ENCODE results near the gene SGPP1. TPM values are rescaled to one million over a fixed set of nuclear protein-coding genes. Genes with fewer than 3 reads are reported as not detected.

Gene SGPP1
- total and polyA plus RNA-seq, 12 donors, result 4.0 to 9.0 (median 4.7) TPM

GRCh38 chr14:63682727-63683593 is 44.9 kb downstream of the SGPP1 start:
- Histone ChIP-seq H3K9me3 (no peaks in the 10 kb centered on the region), H3K4me1 (no peaks in the 10 kb centered on the region), H3K36me3 (peaks cover 0 to 35% (median 0%) of the 10 kb centered on the region in 9 donors), H3K27ac (no peak overlapping the region), H3K4me3 (no peak overlapping the region), H3K27me3 (no peaks in the 10 kb centered on the region)
- no peak for DNase-seq
- no peak for ATAC-seq
- 92% methylated on average over 9 of the region's 9 CpGs for WGBS, 2 donors
- no peak for TF ChIP-seq CTCF (IDR thresholded peaks at IDR 0.05)
- intact Hi-C loops (cut with DNase I), result no loop called here

GRCh38 chr14:63678536-63678935 is 49.3 kb downstream of the SGPP1 start:
- no peaks in the 10 kb centered on the region for H3K9me3 ChIP-seq
- no peak overlapping the region for H3K4me3 ChIP-seq
- ATAC-seq, result no peak
- peaks cover 0 to 38% (median 0%) of the 10 kb centered on the region in 9 donors for H3K36me3 ChIP-seq
- no peak overlapping the region for H3K27ac ChIP-seq
- no peaks in the 10 kb centered on the region for H3K27me3 ChIP-seq
- 100% methylated on average over 1 of the region's 1 CpG for WGBS, 2 donors
- intact Hi-C loops (cut with DNase I), result no loop called here
- TF ChIP-seq CTCF (IDR thresholded peaks at IDR 0.05), result no peak
- H3K4me1 ChIP-seq, result no peaks in the 10 kb centered on the region
- no peak for DNase-seq

- Histone ChIP-seq H3K27me3 (no peaks in the 10 kb centered on the region), H3K9me3 (no peaks in the 10 kb centered on the region), H3K4me1 (no peaks in the 10 kb centered on the region), H3K4me3 (no peak overlapping the region), H3K27ac (no peak overlapping the region), H3K36me3 (peaks cover 0 to 36% (median 0%) of the 10 kb centered on the region in 9 donors)
- 95 to 97% methylated on average over 3 of the region's 3 CpGs for WGBS, 2 donors
- intact Hi-C loops (cut with DNase I), result no loop called here
- DNase-seq, result no peak
- TF ChIP-seq CTCF (IDR thresholded peaks at IDR 0.05), result no peak
- ATAC-seq, result no peak
Observed at GRCh38 chr14:63677891-63678379, 49.9 kb downstream of the SGPP1 start.

GRCh38 chr14:63676615-63677014 is 51.2 kb downstream of the SGPP1 start:
- Histone ChIP-seq H3K27ac (no peak overlapping the region), H3K36me3 (peaks cover 0 to 32% (median 0%) of the 10 kb centered on the region in 9 donors), H3K9me3 (no peaks in the 10 kb centered on the region), H3K4me1 (no peaks in the 10 kb centered on the region), H3K4me3 (no peak overlapping the region), H3K27me3 (no peaks in the 10 kb centered on the region)
- DNase-seq (no peak), ATAC-seq (no peak)
- WGBS, 2 donors, result 96 to 99% methylated on average over 3 of the region's 3 CpGs
- intact Hi-C loops (cut with DNase I), result no loop called here
- TF ChIP-seq CTCF (IDR thresholded peaks at IDR 0.05), result no peak

Measured in heart right ventricle (tissue), 16 donors.